Heart right ventricle (tissue), 16 donors: ENCODE results near the gene NRF1. TPM values are rescaled to one million over a fixed set of nuclear protein-coding genes. Genes with fewer than 3 reads are reported as not detected.

ENCODE experiments used
- ATAC-seq, 8 donors: fragments of 200-7000 bp; cut with Tn5 transposase; one replicate each; pipeline ENCODE4 v1.9.1; 2020; ENCODE audit warnings: mild to moderate bottlenecking in 8 of 8, moderate library complexity in 8 of 8, moderate number of reproducible peaks in 1 of 8
- DNase-seq, 2 donors: peaks; one replicate each; pipeline ENCODE4 v3.0.0-alpha.2; 2020
- H3K27ac ChIP-seq, 10 donors: fragments of 200-600 bp; sonication (generic) in 2 of 10; one replicate each; pipeline versions ENCODE4 v1.5.0 to v1.8.0; 2020 to 2022; ENCODE audit warnings: mild to moderate bottlenecking in 3 of 10
- H3K27me3 ChIP-seq, 7 donors: fragments of 200-600 bp; one replicate each; pipeline ENCODE4 v1.8.0; 2021 to 2022; ENCODE audit warnings: mild to moderate bottlenecking in 2 of 7
- H3K36me3 ChIP-seq, 9 donors: fragments of 200-600 bp; sonication (generic) in 1 of 9; one replicate each; pipeline versions ENCODE4 v1.5.0 to v1.8.0; 2020 to 2022; ENCODE audit warnings: mild to moderate bottlenecking in 2 of 9
- H3K4me1 ChIP-seq, 9 donors: fragments of 200-600 bp; sonication (generic) in 1 of 9; one replicate each; pipeline versions ENCODE4 v1.5.0 to v1.8.0; 2020 to 2022; ENCODE audit warnings: mild to moderate bottlenecking in 4 of 9
- H3K4me3 ChIP-seq, 10 donors: fragments of 200-600 bp; sonication (generic) in 2 of 10; one replicate each; pipeline versions ENCODE4 v1.5.0 to v1.8.0; 2020 to 2022; ENCODE audit warnings: mild to moderate bottlenecking in 7 of 10, moderate library complexity in 2 of 10
- H3K9me3 ChIP-seq, 11 donors: fragments of 200-600 bp in 10 of 11; sonication (generic) in 2 of 11; one replicate each; pipeline versions ENCODE4 v1.5.0 to v1.8.0; 2013 to 2022; ENCODE audit warnings: mild to moderate bottlenecking in 2 of 11, control low read depth in 1 of 11, moderate library complexity in 1 of 11
- WGBS, 2 donors: extraction: QIAGEN DNeasy Blood & Tissue Kit; methylation state at CpG; one replicate each; pipeline ENCODE4 v1.1.7; 2013; ENCODE audit warnings: inconsistent platforms in 1 of 2; 5-methylcytosine and 5-hydroxymethylcytosine counted together
- intact Hi-C, 10 donors: fragments of 100-400 bp; cut with DNase I; formaldehyde crosslinking; loops; one replicate each; pipeline versions ENCODE4 v1.11.1 to v1.14.2; 2022
- polyA plus RNA-seq, 2 donors: library from polyadenylated mRNA; stranded (reverse); fragments of 200-250 nt; gene quantifications; one replicate each; pipeline ENCODE4 v1.2.3, GENCODE V29; 2013
- total RNA-seq, 10 donors: library from RNA; stranded (reverse); fragmentation: NEBNext Ultra II Directional in 3 of 10; extraction: Animal tissue kit (Norgen Biotek cat#: 25700) in 3 of 10; gene quantifications; one replicate each; pipeline versions ENCODE4 v1.2.1 to v1.2.4, GENCODE V29; 2021 to 2023
- TF ChIP-seq, protein P1 (sequence below), 9 donors: fragments of 200-600 bp; sonication (generic) in 2 of 9; IDR thresholded peaks; one replicate each; pipeline versions ENCODE4 v1.5.0 to v1.8.0; 2021 to 2022; ENCODE audit warnings: antibody characterized with exemption in 9 of 9, mild to moderate bottlenecking in 5 of 9, moderate library complexity in 1 of 9
- donor health status: Arrhythmogenic right ventricular cardiomyopathy.
- donor health status: ischemic (EF 13 %, LVEDD 7.1; RV severe dilation, severe dysfunction).
- donor health status: healthy with polysubstance abuse.
- donor health status: DM: no; HTN: yes; CAD: no.
- donor health status: DM: no; HTN: no; CAD: no.
- donor health status: ischemic (EF 25% LVEDD 6.9; RV normal size, moderate dysfunction).
- donor health status: ischemic (EF 25% LVEDD 5.7; RV mildly dilated, moderate dysfunction).
- donor health status: healthy.
- donor health status: DM: yes; HTN: yes; CAD: no.
- donor health status: Ischemic cardiomyopathy.
- donor health status: ischemic (EF 35%, LVEDD 5.7; RV mildly dilated, moderate dysfunction).
- donor health status: nonischemic (EF 11% LVEDD 7.7; RV severe dilation, severe dysfunction).
- donor health status: DM: yes; HTN: yes; CAD: no.
- donor health status: PGD.
- donor health status: ischemic (EF 29% LVEDD 5.4; RV normal size, mild dysfunction).
- donor health status: nonischemic (EF 23%, LVEDD 6.1; RV moderate dilation, normal function).

Gene NRF1
- total and polyA plus RNA-seq, 12 donors = 4.9 to 16.0 (median 12.5) TPM

- intact Hi-C loops = loop anchor here in 8 of 10 donors (5.0 to 10.0 kb wide), 6 partner anchors 140 to 300 kb away; partner anchors contain the start of gene SMKR1 (in 2 of the 8)
- peak in 3 of 8 donors; percentile 41 to 52 (median 44) for ATAC-seq
These were observed 33.2 kb downstream of the NRF1 start for GRCh38 chr7:129644634-129645230.

GRCh38 chr7:129646369-129647021 lies 35.0 kb downstream of the NRF1 start:
- ATAC-seq = peak in 7 of 8 donors; percentile 43 to 83 (median 80)
- 41 to 62% methylated on average over 4 of the region's 4 CpGs for WGBS, 2 donors

More at GRCh38 chr7:129644634-129645230, 33.2 kb downstream of the NRF1 start:
- Histone ChIP-seq H3K36me3 (peaks cover 0 to 5% (median 0%) of the 10 kb centered on the region in 9 donors), H3K27ac (no peak overlapping the region), H3K4me3 (no peak overlapping the region), H3K27me3 (no peaks in the 10 kb centered on the region), H3K9me3 (no peaks in the 10 kb centered on the region), H3K4me1 (peaks cover 0 to 32% (median 17%) of the 10 kb centered on the region in 9 donors)
- 15 to 17% methylated on average over 2 of the region's 2 CpGs for WGBS, 2 donors
- DNase-seq = no peak
- TF ChIP-seq, protein P1, sequence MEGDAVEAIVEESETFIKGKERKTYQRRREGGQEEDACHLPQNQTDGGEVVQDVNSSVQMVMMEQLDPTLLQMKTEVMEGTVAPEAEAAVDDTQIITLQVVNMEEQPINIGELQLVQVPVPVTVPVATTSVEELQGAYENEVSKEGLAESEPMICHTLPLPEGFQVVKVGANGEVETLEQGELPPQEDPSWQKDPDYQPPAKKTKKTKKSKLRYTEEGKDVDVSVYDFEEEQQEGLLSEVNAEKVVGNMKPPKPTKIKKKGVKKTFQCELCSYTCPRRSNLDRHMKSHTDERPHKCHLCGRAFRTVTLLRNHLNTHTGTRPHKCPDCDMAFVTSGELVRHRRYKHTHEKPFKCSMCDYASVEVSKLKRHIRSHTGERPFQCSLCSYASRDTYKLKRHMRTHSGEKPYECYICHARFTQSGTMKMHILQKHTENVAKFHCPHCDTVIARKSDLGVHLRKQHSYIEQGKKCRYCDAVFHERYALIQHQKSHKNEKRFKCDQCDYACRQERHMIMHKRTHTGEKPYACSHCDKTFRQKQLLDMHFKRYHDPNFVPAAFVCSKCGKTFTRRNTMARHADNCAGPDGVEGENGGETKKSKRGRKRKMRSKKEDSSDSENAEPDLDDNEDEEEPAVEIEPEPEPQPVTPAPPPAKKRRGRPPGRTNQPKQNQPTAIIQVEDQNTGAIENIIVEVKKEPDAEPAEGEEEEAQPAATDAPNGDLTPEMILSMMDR (IDR thresholded peaks at IDR 0.05) = peak in 8 of 9 donors; percentile 11 to 67 (median 57)

GRCh38 chr7:129649128-129649690 lies 37.7 kb downstream of the NRF1 start:
- intact Hi-C loops = loop anchor here in 7 of 10 donors (10.0 kb wide), 5 partner anchors 144 to 304 kb away; partner anchors contain the start of gene SMKR1 (in 2 of the 7)
- TF ChIP-seq, protein P1 (IDR thresholded peaks at IDR 0.05) = no peak
- Histone ChIP-seq H3K36me3 (peaks cover 0 to 5% (median 0%) of the 10 kb centered on the region in 9 donors), H3K27ac (no peak overlapping the region), H3K27me3 (no peaks in the 10 kb centered on the region), H3K9me3 (no peaks in the 10 kb centered on the region), H3K4me1 (peaks cover 0 to 15% (median 7%) of the 10 kb centered on the region in 9 donors), H3K4me3 (no peak overlapping the region)
- WGBS, 2 donors = 86 to 93% methylated on average over 1 of the region's 1 CpG
- DNase-seq (no peak), ATAC-seq (no peak)

More at GRCh38 chr7:129646369-129647021, 35.0 kb downstream of the NRF1 start:
- peaks cover 0 to 5% (median 0%) of the 10 kb centered on the region in 9 donors for H3K36me3 ChIP-seq
- peak overlapping the region in 6 of 10 donors; percentile 19 to 63 (median 54) for H3K27ac ChIP-seq
- TF ChIP-seq, protein P1 (IDR thresholded peaks at IDR 0.05) = no peak
- intact Hi-C loops = loop anchor here in 7 of 10 donors (10.0 kb wide), 5 partner anchors 142 to 302 kb away; partner anchors contain the start of gene SMKR1 (in 2 of the 7)
- DNase-seq = no peak
- H3K27me3 ChIP-seq = no peaks in the 10 kb centered on the region
- no peaks in the 10 kb centered on the region for H3K9me3 ChIP-seq
- H3K4me1 ChIP-seq = peaks cover 0 to 32% (median 17%) of the 10 kb centered on the region in 9 donors
- H3K4me3 ChIP-seq = no peak overlapping the region

DNA sequence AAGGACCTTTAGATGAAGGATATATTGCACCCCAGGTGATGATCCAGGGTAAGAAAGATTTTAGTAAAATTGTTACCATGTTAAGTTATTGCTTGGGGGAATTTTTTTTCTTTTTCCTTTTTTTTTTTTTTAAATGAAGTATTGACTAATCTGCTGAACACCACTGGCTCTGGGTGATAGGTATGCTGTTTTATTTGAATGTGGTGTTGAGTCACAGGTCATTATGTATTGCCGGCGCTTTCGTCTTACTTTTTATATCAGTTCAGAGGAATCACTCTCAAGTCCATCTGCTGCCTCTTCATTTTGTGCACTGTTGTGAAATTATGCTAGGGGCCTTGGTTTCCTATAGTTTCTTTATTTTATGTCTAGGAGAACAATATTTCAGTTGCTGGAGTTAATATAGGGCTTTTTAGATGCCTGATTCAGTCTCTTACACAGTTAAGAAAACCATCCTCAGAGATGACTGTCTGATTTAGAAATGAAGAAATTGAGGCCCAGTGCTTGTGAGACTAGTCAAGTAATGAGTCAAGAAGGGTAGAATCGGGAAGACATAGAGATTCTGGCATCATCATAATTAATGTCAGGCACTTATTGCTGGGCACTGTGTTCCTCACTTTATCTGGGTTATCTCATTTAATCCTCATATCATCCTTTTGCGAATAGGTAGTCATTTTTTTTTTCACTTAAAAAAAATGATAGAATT lies 38.7 kb downstream of the NRF1 start:
- TF ChIP-seq, protein P1 (IDR thresholded peaks at IDR 0.05) = no peak
- H3K27ac ChIP-seq = no peak overlapping the region
- WGBS, 2 donors = 94 to 95% methylated on average over 5 of the region's 5 CpGs
- H3K9me3 ChIP-seq = no peaks in the 10 kb centered on the region
- no peaks in the 10 kb centered on the region for H3K27me3 ChIP-seq
- ATAC-seq = no peak
- no peak overlapping the region for H3K4me3 ChIP-seq
- peaks cover 0 to 11% (median 2%) of the 10 kb centered on the region in 9 donors for H3K4me1 ChIP-seq
- intact Hi-C loops = no loop called here
- DNase-seq = no peak
- peaks cover 0 to 5% (median 0%) of the 10 kb centered on the region in 9 donors for H3K36me3 ChIP-seq
